Measurements from ENCODE around the gene CCT7. TPM values are rescaled to one million over a fixed set of nuclear protein-coding genes. Genes with fewer than 3 reads are reported as not detected.
A peak's percentile ranks its signal among the peaks of the same experiment; 100 is the strongest.

The CCT7 gene
- total RNA-seq, 1 donor = 330 TPM

- DNase-seq (ENCODE audit: low read depth) = no peak
Measured at GRCh38 chr2:73223821-73224220, 10.3 kb upstream of the CCT7 start.

GRCh38 chr2:73225513-73226360 is 8.4 kb upstream of the CCT7 start:
- no peak overlapping the region for H3K4me3 ChIP-seq (ENCODE audit: low read depth, low read length)
- no peak for DNase-seq (ENCODE audit: low read depth)
- TF ChIP-seq CTCF (IDR thresholded peaks at IDR 0.05; ENCODE audit: insufficient read depth, low read depth, low read length) = no peak

More at GRCh38 chr2:73223821-73224220, 10.3 kb upstream of the CCT7 start:
- no peak overlapping the region for H3K4me3 ChIP-seq (ENCODE audit: low read depth, low read length)
- TF ChIP-seq CTCF (IDR thresholded peaks at IDR 0.05; ENCODE audit: insufficient read depth, low read depth, low read length) = no peak

GRCh38 chr2:73227086-73227485 is 7.0 kb upstream of the CCT7 start:
- TF ChIP-seq CTCF (IDR thresholded peaks at IDR 0.05; ENCODE audit: insufficient read depth, low read depth, low read length) = no peak
- no peak overlapping the region for H3K4me3 ChIP-seq (ENCODE audit: low read depth, low read length)
- DNase-seq (ENCODE audit: low read depth) = no peak

- TF ChIP-seq CTCF (IDR thresholded peaks at IDR 0.05; ENCODE audit: insufficient read depth, low read depth, low read length) = no peak
- no peak for DNase-seq (ENCODE audit: low read depth)
- no peak overlapping the region for H3K4me3 ChIP-seq (ENCODE audit: low read depth, low read length)
Measured at GRCh38 chr2:73228631-73229030, 5.5 kb upstream of the CCT7 start.

GRCh38 chr2:73232403-73233153 is 1.5 kb upstream of the CCT7 start:
- H3K4me3 ChIP-seq (ENCODE audit: low read depth, low read length) = peak overlapping the region; percentile 85
- TF ChIP-seq CTCF (IDR thresholded peaks at IDR 0.05; ENCODE audit: insufficient read depth, low read depth, low read length) = no peak
- DNase-seq (ENCODE audit: low read depth) = no peak

GRCh38 chr2:73233154-73233931 is 765 bp upstream of the CCT7 start, which contains the start of gene PRADC1:
PRADC1 (minus strand) TSS chr2:73233239; CDS start chr2:73233160, 79 bp downstream.
- H3K4me3 ChIP-seq (ENCODE audit: low read depth, low read length) = peak within 1 kb of the TSS; percentile 85
- TF ChIP-seq CTCF (IDR thresholded peaks at IDR 0.05; ENCODE audit: insufficient read depth, low read depth, low read length) = no peak
- peak; percentile 100 for DNase-seq (ENCODE audit: low read depth)
